HCT116 (cell line): ENCODE data around the gene DOCK3. TPM values are rescaled to one million over a fixed set of nuclear protein-coding genes. Genes with fewer than 3 reads are reported as not detected.

Experiments used
- ATAC-seq: fragments of 200-7000 bp; cut with Tn5 transposase; 2 replicates; pipeline ENCODE4 v1.9.1; 2020; ENCODE audit warnings: mild to moderate bottlenecking, moderate library complexity
- BruUV-seq: library from RNA; stranded (reverse); fragments of 400-500 nt; replicated peaks from 2 replicates; lab custom pipeline; 2021; lab: Mats Ljungman, UMichigan
- CTCF ChIA-PET: fragments of 300-600 bp; sonication (Branson Sonifier 250); formaldehyde crosslinking; loops from one replicate; lab custom pipeline; 2021; ENCODE audit warnings: antibody characterized with exemption; lab: Charles Lee
- POLR2A ChIA-PET: fragments of 300-600, 350-600 bp; sonication (Branson Sonifier 250); formaldehyde crosslinking; loops from one replicate; lab custom pipeline; 2021; ENCODE audit warnings: antibody characterized with exemption; lab: Charles Lee
- RAD21 ChIA-PET, 2 experiments: fragments of 300-600 bp; sonication (Branson Sonifier 250); formaldehyde crosslinking; loops; one replicate each; lab custom pipeline; 2023; ENCODE audit warnings: low total read pairs in 2 of 2; ENCODE audit not compliant: uncharacterized antibody in 2 of 2, unreplicated experiment in 2 of 2, low non-redundant PET in 1 of 2; lab: Charles Lee
- DNase-seq: peaks from one replicate; pipeline ENCODE4 v3.0.0-alpha.2; 2010; ENCODE audit warnings: low read depth, low spot score
- H2AFZ ChIP-seq: fragments of 200-600 bp; shearing (Covaris generic), sonication (generic); 2 replicates; pipeline ENCODE4 v1.6.1; 2017; ENCODE audit warnings: low read depth, mixed run types, mixed read lengths, antibody characterized with exemption, low read length; ENCODE audit not compliant: poor library complexity, severe bottlenecking
- H3K27ac ChIP-seq: 2 replicates; pipeline ENCODE4 v1.5.1; 2012; ENCODE audit warnings: low read depth, low read length
- H3K27me3 ChIP-seq: fragments of 200-600 bp; sonication (generic); 2 replicates; pipeline ENCODE4 v1.6.1; 2016; ENCODE audit warnings: mixed run types, low read length, mixed read lengths; ENCODE audit not compliant: insufficient read depth
- H3K36me3 ChIP-seq, 2 experiments: fragments of 200-500 bp in 1 of 2; fragments of 200-600 bp in 1 of 2; sonication (Bioruptor generic) in 1 of 2; sonication (generic) in 1 of 2; 2 replicates each; pipeline versions ENCODE4 v1.5.1 to v1.6.1; 2014 to 2016; ENCODE audit warnings: low read length in 2 of 2, inconsistent platforms in 1 of 2, mixed read lengths in 1 of 2, mixed run types in 1 of 2; ENCODE audit not compliant: insufficient read depth in 2 of 2, control insufficient read depth in 1 of 2
- H3K4me1 ChIP-seq, 2 experiments: fragments of 200-600 bp in 1 of 2; sonication (generic) in 1 of 2; 2 replicates each; pipeline versions ENCODE4 v1.5.1 to v1.6.1; 2012 to 2017; ENCODE audit warnings: low read length in 2 of 2, inconsistent platforms in 1 of 2, mild to moderate bottlenecking in 1 of 2, mixed read lengths in 1 of 2, mixed run types in 1 of 2, moderate library complexity in 1 of 2; ENCODE audit not compliant: insufficient read depth in 2 of 2, control insufficient read depth in 1 of 2
- H3K4me2 ChIP-seq: fragments of 200-600 bp; sonication (generic); 2 replicates; pipeline ENCODE4 v1.6.1; 2017; ENCODE audit warnings: mixed run types, low read length, mixed read lengths
- H3K4me3 ChIP-seq, 2 experiments: fragments of 200-600 bp in 1 of 2; sonication (generic) in 1 of 2; replicated peaks in 1 of 2; 2 replicates each; pipeline ENCODE4 v1.5.1; 2011 to 2016; ENCODE audit warnings: low read length in 2 of 2, control low read depth in 1 of 2, low read depth in 1 of 2, mild to moderate bottlenecking in 1 of 2, mixed read lengths in 1 of 2, mixed run types in 1 of 2
- H3K79me2 ChIP-seq: fragments of 200-600 bp; sonication (generic); 2 replicates; pipeline ENCODE4 v1.6.1; 2017; ENCODE audit warnings: mild to moderate bottlenecking, mixed run types, low read length, moderate library complexity, mixed read lengths; ENCODE audit not compliant: insufficient read depth
- H3K9ac ChIP-seq: fragments of 200-600 bp; sonication (generic); 2 replicates; pipeline ENCODE4 v1.6.1; 2016; ENCODE audit warnings: low read length, mixed read lengths
- H3K9me2 ChIP-seq: fragments of 200-600 bp; sonication (generic), shearing (Covaris generic); 2 replicates; pipeline ENCODE4 v1.6.1; 2017; ENCODE audit warnings: mixed run types, mild to moderate bottlenecking, moderate library complexity; ENCODE audit not compliant: insufficient read depth
- H3K9me3 ChIP-seq, 2 experiments: fragments of 200-500 bp in 1 of 2; fragments of 200-600 bp in 1 of 2; sonication (Bioruptor generic) in 1 of 2; sonication (generic) in 1 of 2; 2 replicates each; pipeline ENCODE4 v1.6.1; 2014 to 2017; ENCODE audit warnings: low read length in 2 of 2, mixed read lengths in 2 of 2, inconsistent platforms in 1 of 2, low read depth in 1 of 2, mild to moderate bottlenecking in 1 of 2, mixed run types in 1 of 2, moderate library complexity in 1 of 2; ENCODE audit not compliant: control insufficient read depth in 1 of 2, insufficient read depth in 1 of 2
- H4K20me1 ChIP-seq: fragments of 200-600 bp; sonication (generic), shearing (Covaris generic); 2 replicates; pipeline ENCODE4 v1.6.1; 2017; ENCODE audit warnings: mixed run types, mild to moderate bottlenecking, moderate library complexity; ENCODE audit not compliant: insufficient read depth
- CBX3 ChIP-seq: IDR thresholded peaks from 2 replicates; pipeline ENCODE4 v1.6.1; 2012; ENCODE audit warnings: low read depth
- CEBPB ChIP-seq: IDR thresholded peaks from 2 replicates; pipeline ENCODE4 v1.6.1; 2012; ENCODE audit warnings: low read depth
- ELF1 ChIP-seq: IDR thresholded peaks from 2 replicates; pipeline ENCODE4 v1.6.1; 2012; ENCODE audit warnings: low read depth, borderline replicate concordance
- EZH2phosphoT487 ChIP-seq: fragments of 200-600 bp; IDR thresholded peaks from 2 replicates; pipeline ENCODE4 v1.6.1; 2018; ENCODE audit warnings: antibody characterized with exemption, borderline replicate concordance
- FOSL1 ChIP-seq: IDR thresholded peaks from 2 replicates; pipeline ENCODE4 v1.6.1; 2012; ENCODE audit warnings: low read depth
- JUND ChIP-seq: IDR thresholded peaks from 2 replicates; pipeline ENCODE4 v1.6.1; 2012
- POLR2A ChIP-seq: IDR thresholded peaks from 2 replicates; pipeline ENCODE4 v1.7.0; 2011; ENCODE audit warnings: borderline replicate concordance; ENCODE audit not compliant: insufficient read depth, insufficient read length; ENCODE audit errors: extremely low read depth
- POLR2AphosphoS5 ChIP-seq: IDR thresholded peaks from 2 replicates; pipeline ENCODE4 v1.6.1; 2011; ENCODE audit warnings: mild to moderate bottlenecking, low read depth, low read length, moderate library complexity
- RAD21 ChIP-seq: IDR thresholded peaks from 2 replicates; pipeline ENCODE4 v1.6.1; 2012; ENCODE audit warnings: low read depth, mild to moderate bottlenecking
- SIN3A ChIP-seq: IDR thresholded peaks from 2 replicates; pipeline ENCODE4 v1.6.1; 2012; ENCODE audit warnings: low read depth
- SP1 ChIP-seq: IDR thresholded peaks from 2 replicates; pipeline ENCODE4 v1.6.1; 2012; ENCODE audit warnings: low read depth
- TCF7L2 ChIP-seq: IDR thresholded peaks from 2 replicates; pipeline ENCODE4 v1.7.0; 2011; ENCODE audit warnings: borderline replicate concordance, inconsistent platforms; ENCODE audit not compliant: insufficient read depth, insufficient read length; ENCODE audit errors: extremely low read depth
- YY1 ChIP-seq: IDR thresholded peaks from 2 replicates; pipeline ENCODE4 v1.6.1; 2011; ENCODE audit warnings: low read length, low read depth, moderate library complexity, mild to moderate bottlenecking; ENCODE audit not compliant: insufficient replicate concordance; ENCODE audit errors: extremely low read depth
- ZNF274 ChIP-seq: fragments of 200-500 bp; sonication (Bioruptor generic); IDR thresholded peaks from 2 replicates; pipeline ENCODE4 v1.6.1; 2014; ENCODE audit warnings: mild to moderate bottlenecking, low read depth, low read length, inconsistent platforms
- intact Hi-C: fragments of 100-400 bp; cut with micrococcal nuclease; formaldehyde crosslinking; loops from 2 replicates; pipeline ENCODE4 v1.10.0; 2022
- total RNA-seq: library from RNA; stranded (reverse); gene quantifications from one replicate; pipeline ENCODE4 v1.2.1, GENCODE V29; 2021; ENCODE audit not compliant: unreplicated experiment
- TF ChIP-seq, protein P1 (sequence below): IDR thresholded peaks from 2 replicates; pipeline ENCODE4 v1.6.1; 2011; ENCODE audit warnings: mild to moderate bottlenecking, low read length, moderate library complexity; ENCODE audit not compliant: insufficient replicate concordance; ENCODE audit errors: extremely low read depth
- TF ChIP-seq, protein P2 (sequence below), 3 experiments: fragments of 200-600 bp in 1 of 3; sonication (generic) in 1 of 3; IDR thresholded peaks in 2 of 3; conservative IDR thresholded peaks in 1 of 3; 2 replicates each; pipeline ENCODE4 v1.5.1; 2012 to 2017; ENCODE audit warnings: low read depth in 2 of 3, low read length in 2 of 3, antibody characterized with exemption in 1 of 3, borderline replicate concordance in 1 of 3, control low read depth in 1 of 3, mild to moderate bottlenecking in 1 of 3, mixed read lengths in 1 of 3, mixed run types in 1 of 3, moderate library complexity in 1 of 3; ENCODE audit not compliant: insufficient read depth in 1 of 3

DOCK3 gene
- total RNA-seq, 1 experiment from 2014 or later: 4.2 TPM

DNA sequence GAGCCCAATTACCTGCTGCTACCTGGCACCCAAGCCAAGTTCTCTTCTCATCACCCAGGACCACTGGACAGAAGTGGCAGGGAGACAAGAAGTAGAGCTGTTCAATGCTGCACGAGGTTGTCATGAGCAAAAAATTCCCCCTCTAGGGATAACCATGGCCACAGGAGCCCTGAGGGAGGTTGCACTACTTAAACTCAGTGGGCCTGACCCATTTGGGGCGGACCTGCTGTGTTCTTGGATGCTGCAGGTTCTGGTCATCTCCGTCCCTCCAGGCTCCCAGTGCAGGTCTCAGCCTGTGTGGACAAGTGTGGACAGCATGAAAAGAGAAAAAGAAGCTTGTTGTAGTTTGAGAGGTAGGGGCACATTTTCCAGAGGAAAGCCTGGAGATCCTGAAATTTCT, 684.3 kb downstream of the DOCK3 start:
- Histone ChIP-seq H3K9me2 (no peaks in the 10 kb centered on the region), H3K9ac (no peak overlapping the region), H3K4me2 (no peak overlapping the region), H3K27me3 (no peaks in the 10 kb centered on the region), H3K9me3 (no peaks in the 10 kb centered on the region), H3K4me3 (no peak overlapping the region), H3K4me1 (peaks cover 0 to 4% of the 10 kb centered on the region in 2 experiments; a peak in 1 of 4 replicates), H3K27ac (no peak overlapping the region), H3K79me2 (no peaks in the 10 kb centered on the region), H2AFZ (no peak overlapping the region), H3K36me3 (no peaks in the 10 kb centered on the region), H4K20me1 (no peaks in the 10 kb centered on the region)
- ChIA-PET CTCF (no interaction called here), POLR2A (no interaction called here), RAD21 (interaction anchor here in 1 of 2 experiments (1.0 kb wide), 1 partner anchor 10 kb away, joined by 4 read pairs; no protein-coding TSS in a partner anchor)
- BruUV-seq: no TSS peak
- no peak for ATAC-seq
- TF ChIP-seq POLR2AphosphoS5 (no peak), SIN3A (no peak), JUND (no peak), EZH2phosphoT487 (no peak), CEBPB (no peak), POLR2A (no peak), FOSL1 (no peak), ELF1 (no peak), RAD21 (no peak), SP1 (no peak), TCF7L2 (no peak), ZNF274 (no peak), CBX3 (no peak), YY1 (no peak)
- TF ChIP-seq, protein P1, sequence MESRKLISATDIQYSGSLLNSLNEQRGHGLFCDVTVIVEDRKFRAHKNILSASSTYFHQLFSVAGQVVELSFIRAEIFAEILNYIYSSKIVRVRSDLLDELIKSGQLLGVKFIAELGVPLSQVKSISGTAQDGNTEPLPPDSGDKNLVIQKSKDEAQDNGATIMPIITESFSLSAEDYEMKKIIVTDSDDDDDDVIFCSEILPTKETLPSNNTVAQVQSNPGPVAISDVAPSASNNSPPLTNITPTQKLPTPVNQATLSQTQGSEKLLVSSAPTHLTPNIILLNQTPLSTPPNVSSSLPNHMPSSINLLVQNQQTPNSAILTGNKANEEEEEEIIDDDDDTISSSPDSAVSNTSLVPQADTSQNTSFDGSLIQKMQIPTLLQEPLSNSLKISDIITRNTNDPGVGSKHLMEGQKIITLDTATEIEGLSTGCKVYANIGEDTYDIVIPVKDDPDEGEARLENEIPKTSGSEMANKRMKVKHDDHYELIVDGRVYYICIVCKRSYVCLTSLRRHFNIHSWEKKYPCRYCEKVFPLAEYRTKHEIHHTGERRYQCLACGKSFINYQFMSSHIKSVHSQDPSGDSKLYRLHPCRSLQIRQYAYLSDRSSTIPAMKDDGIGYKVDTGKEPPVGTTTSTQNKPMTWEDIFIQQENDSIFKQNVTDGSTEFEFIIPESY: no peak
- TF ChIP-seq, protein P2, sequence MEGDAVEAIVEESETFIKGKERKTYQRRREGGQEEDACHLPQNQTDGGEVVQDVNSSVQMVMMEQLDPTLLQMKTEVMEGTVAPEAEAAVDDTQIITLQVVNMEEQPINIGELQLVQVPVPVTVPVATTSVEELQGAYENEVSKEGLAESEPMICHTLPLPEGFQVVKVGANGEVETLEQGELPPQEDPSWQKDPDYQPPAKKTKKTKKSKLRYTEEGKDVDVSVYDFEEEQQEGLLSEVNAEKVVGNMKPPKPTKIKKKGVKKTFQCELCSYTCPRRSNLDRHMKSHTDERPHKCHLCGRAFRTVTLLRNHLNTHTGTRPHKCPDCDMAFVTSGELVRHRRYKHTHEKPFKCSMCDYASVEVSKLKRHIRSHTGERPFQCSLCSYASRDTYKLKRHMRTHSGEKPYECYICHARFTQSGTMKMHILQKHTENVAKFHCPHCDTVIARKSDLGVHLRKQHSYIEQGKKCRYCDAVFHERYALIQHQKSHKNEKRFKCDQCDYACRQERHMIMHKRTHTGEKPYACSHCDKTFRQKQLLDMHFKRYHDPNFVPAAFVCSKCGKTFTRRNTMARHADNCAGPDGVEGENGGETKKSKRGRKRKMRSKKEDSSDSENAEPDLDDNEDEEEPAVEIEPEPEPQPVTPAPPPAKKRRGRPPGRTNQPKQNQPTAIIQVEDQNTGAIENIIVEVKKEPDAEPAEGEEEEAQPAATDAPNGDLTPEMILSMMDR (IDR thresholded peaks at IDR 0.05 in 2 of 3, conservative IDR thresholded peaks at IDR 0.05 in 1 of 3; ENCODE audit: borderline replicate concordance in 1 of 3, insufficient read depth in 1 of 3, low read depth in 2 of 3, low read length in 2 of 3): no peak
- intact Hi-C loops: no loop called here
- DNase-seq: no peak
